GM12892 (cell line): ENCODE data around the gene FRMD3.

Experiments
- POLR2A ChIP-seq: IDR thresholded peaks from 2 replicates; pipeline ENCODE4 v1.6.1; 2011; ENCODE audit warnings: low read depth, low read length, control low read depth
- POLR2AphosphoS5 ChIP-seq: IDR thresholded peaks from 2 replicates; pipeline ENCODE4 v1.6.1; 2011; ENCODE audit warnings: low read depth, low read length, control low read depth

DNA sequence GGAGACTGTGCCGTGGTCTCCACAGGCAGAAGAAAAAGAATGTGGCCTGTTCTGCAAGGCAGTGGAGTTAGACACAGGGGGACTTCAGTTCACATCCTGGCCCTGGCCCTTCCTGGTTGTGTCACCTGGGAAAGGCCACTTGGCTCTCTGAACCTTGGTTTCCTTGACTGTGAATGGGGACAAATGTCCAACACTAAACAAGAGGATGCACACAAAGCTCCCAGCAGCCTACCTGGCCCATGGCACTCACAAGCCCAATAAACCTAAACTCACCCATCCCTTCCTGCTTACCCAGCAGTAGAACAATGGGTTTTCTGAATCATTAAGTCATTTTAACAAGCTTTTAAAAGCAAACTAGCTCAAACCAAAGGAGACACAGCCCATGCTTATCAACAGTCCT, 103.9 kb downstream of the FRMD3 start:
- TF ChIP-seq POLR2AphosphoS5 (no peak), POLR2A (no peak)
